Peyer's patch (tissue), 4 donors: ENCODE results near the gene FER.
"Not testable (repeated sequence)": the region's sequence is repeated elsewhere in the genome, so short reads cannot be mapped to it uniquely, and the experiment has no call there.

Source experiments
- POLR2A ChIP-seq, 2 donors: fragments of 450-650 bp; IDR thresholded peaks; one replicate each; pipeline ENCODE4 v1.5.1; 2017; ENCODE audit warnings: antibody characterized with exemption in 2 of 2, mild to moderate bottlenecking in 2 of 2, moderate library complexity in 2 of 2
- TF ChIP-seq, protein P1 (sequence below), 6 experiments: fragments of 450-650 bp in 4 of 6; fragments of 200-600 bp in 2 of 6; sonication (generic) in 1 of 6; IDR thresholded peaks; one replicate each; pipeline ENCODE4 v1.5.1; 2017 to 2019; ENCODE audit warnings: antibody characterized with exemption in 6 of 6, mild to moderate bottlenecking in 3 of 6, moderate library complexity in 1 of 6

DNA sequence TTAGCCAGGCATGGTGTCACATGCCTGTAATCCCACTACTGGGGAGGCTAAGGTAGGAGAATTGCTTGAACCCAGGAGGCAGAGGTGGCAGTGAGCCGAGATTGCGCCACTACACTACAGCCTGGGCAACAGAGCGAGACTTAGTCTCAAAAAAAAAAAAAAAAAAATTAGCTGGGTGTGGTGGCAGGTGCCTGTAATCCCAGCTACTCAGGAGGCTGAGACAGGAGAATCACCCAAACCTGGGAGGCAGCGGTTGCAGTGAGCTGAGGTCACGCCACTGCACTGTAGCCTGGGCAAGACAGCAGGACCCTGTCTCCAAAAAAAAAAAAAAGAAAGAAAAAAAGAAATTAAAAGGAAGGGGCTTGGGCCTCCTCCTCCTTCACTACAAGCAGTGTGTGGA lies 47.3 kb upstream of the FER start:
- TF ChIP-seq, protein P1, sequence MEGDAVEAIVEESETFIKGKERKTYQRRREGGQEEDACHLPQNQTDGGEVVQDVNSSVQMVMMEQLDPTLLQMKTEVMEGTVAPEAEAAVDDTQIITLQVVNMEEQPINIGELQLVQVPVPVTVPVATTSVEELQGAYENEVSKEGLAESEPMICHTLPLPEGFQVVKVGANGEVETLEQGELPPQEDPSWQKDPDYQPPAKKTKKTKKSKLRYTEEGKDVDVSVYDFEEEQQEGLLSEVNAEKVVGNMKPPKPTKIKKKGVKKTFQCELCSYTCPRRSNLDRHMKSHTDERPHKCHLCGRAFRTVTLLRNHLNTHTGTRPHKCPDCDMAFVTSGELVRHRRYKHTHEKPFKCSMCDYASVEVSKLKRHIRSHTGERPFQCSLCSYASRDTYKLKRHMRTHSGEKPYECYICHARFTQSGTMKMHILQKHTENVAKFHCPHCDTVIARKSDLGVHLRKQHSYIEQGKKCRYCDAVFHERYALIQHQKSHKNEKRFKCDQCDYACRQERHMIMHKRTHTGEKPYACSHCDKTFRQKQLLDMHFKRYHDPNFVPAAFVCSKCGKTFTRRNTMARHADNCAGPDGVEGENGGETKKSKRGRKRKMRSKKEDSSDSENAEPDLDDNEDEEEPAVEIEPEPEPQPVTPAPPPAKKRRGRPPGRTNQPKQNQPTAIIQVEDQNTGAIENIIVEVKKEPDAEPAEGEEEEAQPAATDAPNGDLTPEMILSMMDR (IDR thresholded peaks at IDR 0.05) = not testable (repeated sequence)
- not testable (repeated sequence) for TF ChIP-seq POLR2A (IDR thresholded peaks at IDR 0.05)
